GOT3 (cell line): Measurements from ENCODE around the gene TEX101.
"Not testable (repeated sequence)": the region's sequence is repeated elsewhere in the genome, so short reads cannot be mapped to it uniquely, and the experiment has no call there.

Source experiments
- DNase-seq: peaks from one replicate; lab custom pipeline; 2025; ENCODE audit warnings: mixed read lengths; lab: John Stamatoyannopoulos, UW

The TEX101 gene

DNA sequence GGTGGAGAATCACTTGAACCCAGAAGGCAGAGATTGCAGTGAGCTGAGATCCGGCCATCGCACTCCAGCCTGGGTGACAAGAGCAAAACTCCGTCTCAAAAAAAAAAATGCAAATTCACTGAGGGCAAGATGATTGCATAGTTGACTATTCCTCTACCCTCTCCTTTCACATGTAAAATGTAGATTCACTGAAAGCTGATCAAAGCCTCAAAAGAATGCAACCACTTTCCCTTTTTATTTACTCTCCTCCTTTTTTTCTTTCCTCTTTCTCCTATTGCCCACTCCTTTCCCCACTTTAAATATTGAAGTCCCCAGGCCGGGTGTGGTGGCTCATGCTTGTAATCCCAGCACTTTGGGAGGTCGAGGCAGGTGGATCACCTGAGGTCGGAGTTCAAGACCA is 6.3 kb downstream of the TEX101 start:
- DNase-seq: no peak

DNA sequence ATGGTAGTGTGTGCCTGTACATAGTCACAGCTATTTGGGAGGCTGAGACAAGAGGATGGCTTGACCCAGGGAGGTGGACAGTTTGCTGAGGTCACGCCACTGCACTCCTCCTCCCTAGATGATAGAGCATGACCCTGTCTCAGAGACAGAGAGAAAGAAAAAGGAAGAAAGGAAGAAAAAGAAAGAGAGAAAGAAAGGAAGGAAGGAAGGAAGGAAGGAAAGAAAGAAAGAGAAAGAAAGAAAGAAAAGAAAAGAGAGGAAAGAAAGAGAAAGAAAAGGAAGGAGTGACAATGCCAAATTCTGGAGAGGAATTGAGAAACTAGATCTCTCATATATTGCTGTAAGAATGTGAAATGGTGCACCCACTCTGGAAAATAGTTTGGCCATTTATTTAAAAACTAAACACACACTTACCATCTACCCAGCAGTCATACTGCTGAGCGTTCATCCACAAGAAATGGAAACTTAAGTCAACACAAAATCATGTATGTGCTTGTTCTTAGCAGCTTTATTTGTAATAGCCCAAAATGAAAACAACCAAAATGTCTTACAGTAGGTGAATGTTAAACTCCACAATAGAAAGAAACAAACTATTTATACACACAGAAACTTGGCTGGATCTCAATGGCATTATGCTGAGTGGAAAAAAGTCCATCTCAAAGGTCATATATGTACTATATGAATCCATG is 7.5 kb downstream of the TEX101 start:
- DNase-seq: no peak

DNA sequence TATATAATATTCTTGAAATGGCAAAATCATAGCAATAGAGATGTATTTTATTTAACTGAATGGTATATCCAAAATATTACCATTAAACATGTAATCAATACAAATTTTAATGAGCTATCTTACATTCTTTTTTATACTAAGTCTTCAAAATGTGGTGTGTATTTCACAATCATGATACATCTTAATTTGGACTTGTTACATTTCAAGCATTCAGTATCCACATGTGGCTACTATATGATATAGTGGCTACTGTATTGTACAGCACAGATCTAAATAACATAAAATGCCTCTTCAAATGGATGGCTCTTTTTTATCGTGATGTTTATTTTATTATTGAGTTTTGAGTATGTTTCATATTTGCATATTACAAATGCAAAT is 8.0 kb downstream of the TEX101 start:
- no peak for DNase-seq

- DNase-seq: no peak
Measured at GRCh38 chr19:43423779-43424178, 9.1 kb downstream of the TEX101 start.

DNA sequence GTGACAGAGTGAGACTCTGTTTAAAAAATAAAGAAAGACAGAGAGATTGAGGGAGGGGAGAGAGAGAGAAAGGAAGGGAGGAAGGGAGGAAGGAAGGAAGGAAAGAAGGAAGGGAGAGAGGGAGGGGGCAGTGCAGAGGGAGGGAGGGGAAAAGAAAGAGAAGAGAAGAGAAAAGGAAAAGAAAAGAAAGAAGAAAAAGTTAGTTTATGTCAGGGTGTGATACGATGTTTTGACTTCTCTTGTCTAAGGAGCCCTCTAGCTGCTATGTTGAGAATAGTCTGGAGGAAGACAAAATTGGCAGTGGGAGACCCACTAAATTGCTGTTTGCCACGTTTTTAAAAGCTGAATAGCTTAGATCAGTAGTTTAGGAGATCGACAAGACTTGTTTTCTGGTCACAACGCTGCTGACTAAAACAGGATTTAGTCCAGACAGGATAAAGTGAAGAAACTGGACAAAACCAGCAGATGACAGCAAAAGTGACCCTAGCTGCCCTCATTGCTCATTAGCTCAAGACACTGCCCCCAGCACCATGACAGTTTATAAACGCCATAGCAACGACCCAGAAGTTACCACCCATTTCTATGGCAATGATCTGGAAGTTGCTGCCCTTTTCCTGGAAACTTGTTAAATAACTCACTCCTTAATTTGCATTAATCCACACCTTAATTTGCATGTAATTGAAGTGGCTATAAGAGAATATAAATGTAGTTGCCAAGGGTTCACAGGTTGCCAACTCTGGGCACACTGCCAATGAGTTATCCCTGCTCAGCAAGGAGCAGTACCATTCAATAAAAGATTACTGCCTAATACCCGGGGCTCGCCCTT is 11.1 kb downstream of the TEX101 start:
- DNase-seq: no peak

- DNase-seq: no peak
Measured at GRCh38 chr19:43429395-43429794, 14.7 kb downstream of the TEX101 start.

- no peak for DNase-seq
Measured at GRCh38 chr19:43430142-43430710, 15.5 kb downstream of the TEX101 start.

DNA sequence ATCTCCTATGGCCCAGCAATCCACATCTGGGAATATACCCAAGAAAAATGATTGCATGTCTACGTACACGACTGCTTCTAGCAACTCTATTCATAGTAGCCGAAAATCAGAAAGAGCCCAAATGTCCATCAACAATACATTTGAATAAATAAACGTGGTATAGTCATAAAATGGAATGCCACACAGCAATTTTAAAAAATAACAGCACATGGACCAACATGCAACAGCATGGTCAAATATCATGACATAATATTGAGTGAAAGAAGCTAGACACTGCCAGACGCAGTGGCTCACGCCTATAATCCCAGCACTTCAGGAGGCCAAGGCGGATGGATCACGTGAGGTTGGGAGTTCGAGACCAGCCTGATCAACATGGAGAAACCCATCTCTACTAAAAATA is 16.3 kb downstream of the TEX101 start:
- no peak for DNase-seq

DNA sequence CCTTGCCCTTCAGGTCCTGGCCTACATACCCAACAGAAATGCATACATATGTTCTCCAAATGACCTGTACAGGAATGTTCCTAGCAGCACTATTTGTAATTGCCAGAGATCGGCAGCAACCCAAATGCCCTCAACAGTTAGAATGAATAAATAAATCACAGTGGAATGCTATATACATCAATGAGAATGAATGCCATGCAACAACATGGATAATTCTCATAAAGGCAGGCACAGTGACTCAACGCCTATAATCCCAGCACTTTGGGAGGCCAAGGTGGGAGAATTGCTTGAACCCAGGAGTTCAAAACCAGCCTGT is 18.6 kb downstream of the TEX101 start:
- DNase-seq: no peak

DNA sequence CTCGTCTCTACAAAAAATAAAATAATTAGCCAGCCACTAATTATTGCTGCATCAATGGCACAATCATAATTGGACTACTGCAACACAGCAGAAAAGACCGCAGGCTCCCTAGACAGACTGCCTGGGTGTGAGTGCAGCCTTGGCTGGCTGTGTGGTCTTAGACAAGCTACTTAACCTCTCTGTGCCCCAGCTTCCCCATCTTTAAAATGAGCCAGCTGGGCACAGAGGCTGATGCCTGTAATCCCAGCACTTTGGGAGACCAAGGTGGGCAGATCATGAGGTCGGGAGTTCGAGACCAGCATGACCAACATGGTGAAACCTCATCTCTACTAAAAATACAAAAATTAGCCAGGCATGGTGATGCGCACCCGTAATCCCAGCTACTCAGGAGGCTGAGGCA is 19.0 kb downstream of the TEX101 start:
- no peak for DNase-seq

GRCh38 chr19:43435775-43436174 is 21.1 kb downstream of the TEX101 start:
- DNase-seq: no peak

- DNase-seq: not testable (repeated sequence)
Measured at GRCh38 chr19:43437284-43437683, 22.6 kb downstream of the TEX101 start.

DNA sequence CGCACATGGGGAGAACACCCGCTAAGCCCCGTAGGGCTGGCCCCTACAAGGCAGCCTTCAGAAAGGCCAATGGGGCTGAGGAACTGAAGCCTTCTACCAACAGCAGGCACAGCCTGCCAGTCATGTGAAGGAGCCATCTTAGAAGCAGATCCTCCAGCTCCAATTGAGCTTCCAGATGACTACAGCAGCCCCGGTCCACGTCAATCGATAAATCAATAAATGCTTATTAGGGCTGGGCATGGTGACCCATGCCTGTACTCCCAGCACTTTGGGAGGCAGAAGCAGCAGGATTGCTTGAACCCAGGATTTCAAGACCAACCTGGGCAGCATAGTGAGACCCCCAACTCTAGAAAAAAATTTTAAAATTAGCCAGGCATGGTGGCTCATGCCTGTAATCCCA is 23.0 kb downstream of the TEX101 start:
- no peak for DNase-seq

DNA sequence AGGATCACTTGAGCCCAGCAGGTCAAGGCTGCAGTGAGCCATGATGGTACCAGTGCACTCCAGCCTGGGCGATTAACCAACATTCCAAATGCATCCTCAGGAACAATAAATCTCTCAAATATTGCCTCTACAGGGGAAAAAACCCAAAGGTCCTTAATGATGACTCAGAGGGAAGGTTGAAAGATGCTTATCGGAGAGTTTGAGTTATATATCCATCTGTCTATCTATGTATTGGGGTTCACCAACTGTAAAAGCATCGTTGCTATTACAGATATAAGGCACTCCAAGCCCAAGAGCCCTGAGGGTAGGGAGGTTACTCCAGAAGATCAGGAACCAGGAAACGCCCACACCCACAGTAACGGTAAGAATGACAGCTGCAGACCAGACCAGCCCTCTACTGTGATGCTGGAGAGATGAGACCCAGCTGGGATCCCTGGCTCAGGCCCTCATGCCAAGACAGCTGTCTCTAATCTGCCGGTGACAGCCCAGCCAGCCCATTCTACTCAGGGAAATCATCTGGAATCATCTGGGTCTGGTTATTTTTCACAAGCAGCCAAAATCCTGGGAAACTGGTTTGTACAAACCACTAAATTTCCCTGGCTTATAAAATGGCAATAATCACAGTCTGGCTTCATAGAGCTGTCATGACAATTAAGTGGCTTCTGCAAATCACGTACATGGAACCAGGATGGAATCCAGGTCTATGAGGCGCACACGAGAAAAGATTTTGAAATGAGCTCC is 23.8 kb downstream of the TEX101 start:
- no peak for DNase-seq

GRCh38 chr19:43439032-43439708 is 24.5 kb downstream of the TEX101 start:
- DNase-seq: no peak

GRCh38 chr19:43439709-43440063 is 25.0 kb downstream of the TEX101 start:
- no peak for DNase-seq

DNA sequence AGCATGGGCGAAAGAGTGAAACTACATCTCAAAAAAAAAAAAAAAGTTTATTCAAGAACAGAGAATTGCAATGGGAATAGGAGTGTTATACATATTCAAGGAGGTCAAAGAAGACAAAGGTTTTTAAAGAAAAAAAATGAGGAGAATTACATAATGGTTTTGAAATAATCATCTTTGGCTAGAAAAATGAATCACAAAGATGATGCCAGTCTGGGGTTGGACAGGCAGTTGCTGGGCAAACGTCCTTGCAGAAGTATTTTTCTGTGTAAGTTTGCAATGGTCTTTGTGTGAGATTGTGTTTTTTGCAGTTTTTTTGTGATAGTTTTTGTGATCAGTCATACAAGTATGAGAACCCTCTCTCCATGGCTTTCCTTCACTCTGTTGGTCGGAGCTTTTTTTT is 27.0 kb downstream of the TEX101 start:
- DNase-seq: no peak

- not testable (repeated sequence) for DNase-seq
Measured at GRCh38 chr19:43444091-43444490, 29.4 kb downstream of the TEX101 start.

DNA sequence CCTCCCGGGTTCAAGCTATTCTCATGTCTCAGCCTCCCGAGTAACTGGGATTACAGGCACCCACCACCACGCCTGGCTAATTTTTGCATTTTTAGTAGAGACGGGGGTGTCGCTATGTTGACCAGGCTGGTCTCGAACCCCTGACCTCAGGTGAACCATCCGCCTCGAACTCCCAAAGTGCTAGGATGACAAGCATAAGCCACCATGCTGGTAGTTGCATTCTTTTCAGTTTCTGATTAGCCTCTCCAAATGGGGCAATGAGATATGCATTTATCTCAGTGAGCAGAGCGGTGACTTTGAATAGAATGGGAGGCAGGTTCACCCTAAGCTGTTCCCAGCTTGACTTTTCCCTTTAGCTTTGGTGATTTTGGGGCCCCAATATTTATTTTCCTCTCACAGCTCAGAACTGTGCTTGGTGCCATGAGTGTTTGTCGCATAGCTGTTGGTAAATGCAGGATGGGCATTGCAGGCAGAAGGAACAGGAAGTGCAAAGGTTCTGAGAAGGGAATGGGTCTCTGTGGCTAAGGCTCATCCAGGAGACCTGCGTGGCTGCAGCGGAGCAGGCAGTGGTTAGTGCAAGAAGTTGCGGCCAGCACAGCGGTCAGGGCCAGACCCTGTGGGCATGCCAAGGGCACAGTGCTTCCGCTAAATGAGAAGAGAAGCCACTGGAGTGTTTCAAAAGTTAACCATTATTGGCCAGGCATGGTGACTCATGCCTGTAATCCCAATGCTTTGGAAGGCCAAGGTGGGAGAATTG is 30.0 kb downstream of the TEX101 start:
- no peak for DNase-seq

DNA sequence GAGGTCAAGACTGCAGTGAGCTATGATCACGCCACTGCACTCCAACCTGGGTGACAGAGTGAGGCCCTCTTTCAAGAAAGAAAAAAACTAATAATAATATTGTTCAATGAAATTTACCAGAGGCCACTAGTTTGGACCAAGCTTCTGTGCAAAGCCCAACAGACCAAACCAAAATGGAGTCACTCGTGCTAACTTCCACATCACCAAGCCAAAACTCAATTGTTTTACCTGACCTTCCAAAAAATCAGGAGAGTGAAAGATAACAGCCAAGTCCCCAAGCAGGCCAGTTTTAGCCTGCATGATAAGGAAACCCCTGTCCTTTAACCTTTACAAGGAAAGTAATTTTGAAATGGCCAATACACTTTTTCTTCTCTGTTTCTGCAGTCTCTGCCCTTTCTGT is 30.7 kb downstream of the TEX101 start:
- no peak for DNase-seq

DNA sequence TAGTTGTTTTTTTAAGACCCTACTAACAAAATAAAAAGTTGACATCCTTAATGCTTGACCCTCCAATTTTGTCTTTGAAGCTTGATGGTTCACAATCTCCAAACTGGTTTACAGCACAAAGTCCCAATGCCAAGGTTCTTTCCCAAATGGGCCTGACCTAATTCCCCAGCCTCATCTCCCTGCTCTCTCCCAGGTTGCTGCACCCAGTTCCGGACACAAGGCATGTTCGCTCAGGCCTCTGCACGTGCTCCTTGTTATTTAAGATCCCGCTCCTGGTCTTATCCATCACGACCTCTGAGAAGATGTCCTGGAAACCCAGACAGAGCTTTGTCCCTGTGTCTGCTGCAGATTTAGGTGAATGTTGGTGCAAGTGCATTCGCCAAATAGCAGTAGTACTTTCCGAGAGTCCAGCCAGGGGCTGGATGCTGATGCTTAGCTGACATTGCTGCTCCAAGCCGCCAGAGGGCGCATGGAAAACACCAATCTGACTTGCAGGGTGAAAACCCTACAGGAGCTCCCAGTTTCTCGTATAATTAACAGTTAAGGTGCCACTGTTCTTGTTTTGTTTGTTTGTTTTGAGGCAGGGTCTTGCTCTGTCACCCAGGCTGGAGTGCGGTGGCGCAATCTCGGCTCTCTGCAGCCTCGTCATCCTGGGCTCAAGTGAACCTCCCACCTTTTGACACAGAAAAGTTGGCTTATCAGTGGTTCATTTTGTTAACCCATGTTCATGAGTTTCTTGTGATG is 32.2 kb downstream of the TEX101 start:
- peak; percentile 33 for DNase-seq
